ENCODE measurements around the gene CHRM2.
"Not testable (repeated sequence)": the region's sequence is repeated elsewhere in the genome, so short reads cannot be mapped to it uniquely, and the experiment has no call there.

Gene CHRM2

GRCh38 chr7:136868496-136869000 lies at the start of gene CHRM2:
Gene CHRM2 (plus strand): TSS chr7:136868652. CDS start chr7:137014866, 146,214 bp downstream.
- DNase-seq: no peak

- DNase-seq: not testable (repeated sequence)
Measured at GRCh38 chr7:136831398-136831797, 37.1 kb upstream of the CHRM2 start.

- no peak for DNase-seq
Measured at GRCh38 chr7:136845899-136846465, 22.5 kb upstream of the CHRM2 start.

- no peak for DNase-seq
Measured at GRCh38 chr7:136847858-136848257, 20.6 kb upstream of the CHRM2 start.

GRCh38 chr7:136853654-136854053 lies 14.8 kb upstream of the CHRM2 start:
- no peak for DNase-seq

GRCh38 chr7:136857573-136857972 lies 10.9 kb upstream of the CHRM2 start:
- DNase-seq: no peak

- DNase-seq: no peak
Measured at GRCh38 chr7:136859803-136860202, 8.6 kb upstream of the CHRM2 start.

DNA sequence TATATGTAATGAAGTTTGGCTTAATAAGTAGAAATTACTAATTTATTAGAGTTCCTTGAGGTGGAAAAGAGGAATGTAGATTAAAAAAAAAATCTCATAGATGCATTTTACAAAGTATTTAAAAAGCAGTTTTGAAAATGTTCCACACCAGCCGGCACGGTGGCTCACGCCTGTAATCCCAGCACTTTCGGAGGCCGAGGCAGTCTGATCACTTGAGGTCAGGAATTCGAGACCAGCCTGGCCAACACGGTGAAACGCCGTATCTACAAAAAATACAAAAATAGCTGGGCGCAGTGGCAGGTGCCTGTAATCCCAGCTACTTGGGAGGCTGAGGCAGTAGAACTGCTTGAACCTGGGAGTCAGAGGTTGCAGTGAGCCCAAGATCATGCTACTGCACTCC lies 3.2 kb upstream of the CHRM2 start:
- DNase-seq: no peak

DNA sequence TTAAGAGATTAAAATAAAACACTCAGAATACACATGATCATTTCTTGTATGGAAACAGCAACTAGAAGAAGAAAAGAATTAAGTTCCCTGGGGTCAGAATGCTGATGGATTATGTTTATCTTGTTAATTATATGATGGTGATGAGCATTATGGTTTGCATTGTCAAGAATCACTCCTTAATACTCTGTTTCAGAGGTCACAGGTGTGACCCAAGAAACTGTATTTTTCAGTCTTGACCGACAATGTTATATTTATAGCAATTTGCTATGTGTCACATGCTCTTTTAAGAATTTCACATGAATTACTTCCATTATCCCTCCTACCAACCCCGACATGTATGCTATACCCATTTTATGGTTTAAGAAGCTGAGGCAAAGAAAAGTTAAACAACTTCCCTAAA lies 2.7 kb upstream of the CHRM2 start:
- DNase-seq: no peak

GRCh38 chr7:136869001-136869961 lies 829 bp downstream of the CHRM2 start:
- no peak for DNase-seq

DNA sequence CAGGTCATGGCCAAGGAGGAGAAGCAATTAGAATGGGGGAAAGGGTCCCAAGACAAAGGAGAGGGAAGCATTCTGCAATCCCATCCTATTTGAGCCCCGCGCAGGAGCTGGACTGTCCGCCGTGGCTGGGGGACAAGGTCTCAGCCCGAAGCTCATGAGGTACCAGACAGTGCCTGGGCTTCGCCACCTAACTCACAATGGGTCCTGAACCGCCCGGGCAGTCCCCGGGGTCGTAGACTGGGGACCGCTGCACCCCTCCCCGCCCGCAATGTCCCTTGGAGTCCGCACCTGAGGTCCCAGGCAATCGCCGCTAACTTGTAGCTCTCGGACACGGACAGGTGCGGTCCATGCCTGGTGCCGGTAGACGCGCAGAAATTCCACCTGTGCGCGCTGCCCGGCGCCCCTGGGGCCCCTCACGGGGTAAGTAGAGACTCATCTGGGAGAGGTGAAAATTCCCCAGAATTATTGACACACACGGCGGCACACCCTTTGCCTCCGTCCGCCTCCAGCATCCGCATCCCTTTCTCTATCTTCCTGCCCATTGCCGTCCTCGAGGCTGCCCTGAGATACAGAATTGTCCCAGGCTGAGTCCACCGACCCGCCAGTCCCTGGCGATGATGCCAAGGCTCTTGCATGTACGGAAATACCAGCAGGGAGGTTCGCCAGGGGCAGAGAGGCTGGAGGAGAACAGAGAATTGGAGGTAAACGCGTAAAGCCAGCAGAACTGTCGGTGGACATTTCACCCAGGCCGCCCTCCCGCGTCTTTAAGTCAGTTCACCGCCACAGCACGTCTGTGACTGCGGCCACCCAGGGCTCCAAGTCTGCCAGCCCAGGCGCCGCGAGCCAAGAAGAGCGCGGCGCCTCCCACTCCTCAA lies 1.8 kb downstream of the CHRM2 start:
- no peak for DNase-seq

GRCh38 chr7:136870866-136871487 lies 2.5 kb downstream of the CHRM2 start:
- no peak for DNase-seq

DNA sequence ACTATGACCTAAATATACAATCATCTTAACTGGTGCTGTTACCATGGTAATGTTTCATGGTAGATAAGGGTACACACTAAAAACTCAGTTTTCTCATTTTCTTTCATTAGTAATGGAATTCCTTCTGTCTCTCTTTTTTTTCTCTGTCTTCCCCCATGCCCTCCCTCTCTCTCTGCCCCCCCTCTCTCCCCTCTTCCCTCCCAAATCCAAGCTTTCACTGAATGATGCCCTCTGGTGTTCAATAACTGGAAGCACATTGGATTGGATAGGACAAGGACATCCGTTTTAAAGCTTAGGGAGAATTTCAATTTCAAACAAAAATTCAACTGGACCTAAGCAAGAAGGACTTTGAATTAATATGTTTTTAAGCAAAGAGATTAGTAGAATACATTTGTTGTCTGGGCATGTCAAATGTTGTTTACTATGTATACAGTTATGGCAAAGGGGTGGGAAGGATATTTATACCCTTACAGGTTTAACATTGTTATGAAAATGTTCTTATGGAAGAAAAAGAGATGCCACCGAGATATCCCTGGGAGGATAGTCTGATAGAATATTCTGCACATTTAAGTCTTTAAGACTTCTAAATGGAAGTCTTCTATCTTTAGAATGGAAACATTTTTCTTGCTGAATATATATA lies 6.1 kb downstream of the CHRM2 start:
- DNase-seq: no peak

DNA sequence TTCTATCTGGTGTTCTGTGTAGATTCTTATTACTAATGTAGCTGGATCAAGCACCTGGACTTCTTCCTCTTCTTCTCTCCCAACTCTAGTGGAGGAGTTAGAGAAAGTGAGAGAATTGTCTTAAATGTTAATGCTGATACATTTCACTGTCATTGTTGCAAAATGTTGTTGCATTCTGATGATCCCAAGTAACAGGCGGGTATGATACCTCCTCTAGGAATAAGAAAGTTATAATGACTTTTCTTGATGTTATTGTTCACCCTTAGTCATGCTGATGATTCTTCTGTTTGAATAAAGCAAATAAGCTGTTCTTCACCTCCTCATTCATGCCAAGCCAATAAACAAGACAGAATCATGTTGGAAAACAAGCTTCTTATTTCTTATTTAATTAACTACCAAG lies 9.1 kb downstream of the CHRM2 start:
- no peak for DNase-seq

GRCh38 chr7:136877990-136878389 lies 9.5 kb downstream of the CHRM2 start:
- no peak for DNase-seq

- no peak for DNase-seq
Measured at GRCh38 chr7:136878878-136879277, 10.4 kb downstream of the CHRM2 start.

DNA sequence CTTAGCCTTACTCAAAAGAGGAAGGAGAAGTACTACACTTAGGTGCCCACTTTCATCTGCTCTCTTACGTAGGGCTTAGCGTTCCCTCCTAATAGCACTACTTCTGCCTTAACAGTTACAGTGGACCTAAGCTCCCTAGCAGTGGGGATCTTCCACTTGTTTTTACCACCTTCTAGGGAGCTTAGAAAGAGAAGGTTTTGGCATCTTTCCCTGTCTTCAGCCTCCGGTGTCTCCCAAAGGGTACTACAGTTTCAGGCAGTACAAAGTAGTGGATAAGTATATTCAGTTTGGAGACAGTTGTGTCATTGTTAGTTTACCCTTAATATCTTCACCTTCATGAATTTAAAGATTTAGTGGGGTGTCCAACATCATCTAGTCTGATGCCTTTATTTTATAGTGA lies 14.6 kb downstream of the CHRM2 start:
- no peak for DNase-seq

DNA sequence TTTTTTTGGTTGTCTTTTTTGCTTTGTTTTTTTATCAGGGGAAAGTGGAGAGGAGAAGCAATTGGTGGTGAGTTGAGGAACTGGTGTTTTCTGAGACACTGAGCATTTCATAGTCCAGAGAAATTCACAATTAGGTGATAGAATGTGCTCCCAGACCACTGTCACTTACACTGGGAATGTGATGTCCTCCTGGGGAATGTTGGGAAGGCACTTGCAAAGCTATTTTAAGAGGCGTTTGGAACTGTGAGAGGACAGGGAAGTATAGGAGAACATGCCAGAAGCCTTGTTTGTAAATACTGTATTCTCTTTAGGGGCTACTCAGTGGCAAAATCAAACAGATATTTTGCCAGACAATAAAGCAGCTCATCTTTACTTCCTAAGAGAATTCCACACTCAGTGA lies 16.0 kb downstream of the CHRM2 start:
- DNase-seq: no peak

DNA sequence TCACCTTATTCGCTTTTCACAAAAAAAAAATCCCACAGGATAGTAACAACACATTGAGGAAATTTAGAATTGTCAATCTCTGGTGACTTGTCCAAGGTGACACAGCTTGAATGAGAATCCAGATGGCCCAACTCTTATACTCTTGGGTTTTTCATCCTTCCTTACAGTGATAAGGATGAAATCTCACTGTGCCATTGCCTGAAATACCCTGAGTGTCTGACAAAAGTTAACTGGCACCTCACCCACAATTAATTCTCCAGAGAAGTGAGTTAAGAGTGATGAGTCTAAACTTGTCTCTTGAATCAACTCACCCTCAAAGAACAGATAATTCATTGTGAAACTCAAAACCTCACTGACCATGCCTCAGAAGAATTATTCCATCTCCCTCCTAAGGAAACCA lies 18.9 kb downstream of the CHRM2 start:
- DNase-seq: no peak

GRCh38 chr7:136890399-136890798 lies 21.9 kb downstream of the CHRM2 start:
- DNase-seq: no peak

DNA sequence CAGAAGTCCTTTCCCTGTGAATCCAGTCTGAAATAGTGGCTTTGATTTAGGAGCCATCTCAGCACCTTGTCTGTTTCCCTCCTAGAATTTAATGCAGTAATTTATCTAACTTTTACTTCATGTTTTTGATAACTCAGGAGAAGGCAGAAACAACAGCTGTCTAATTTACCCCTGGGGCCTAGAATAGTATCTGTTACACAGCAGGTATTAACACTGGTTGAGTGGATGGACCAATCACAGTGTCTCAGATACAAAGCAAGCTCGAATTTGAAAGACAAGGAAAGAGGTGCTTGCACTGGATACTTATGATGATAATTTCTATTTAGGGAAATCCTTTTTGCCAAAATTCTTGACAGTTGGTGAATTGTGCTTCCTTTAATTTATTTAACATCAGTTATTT lies 23.4 kb downstream of the CHRM2 start:
- DNase-seq: no peak

DNA sequence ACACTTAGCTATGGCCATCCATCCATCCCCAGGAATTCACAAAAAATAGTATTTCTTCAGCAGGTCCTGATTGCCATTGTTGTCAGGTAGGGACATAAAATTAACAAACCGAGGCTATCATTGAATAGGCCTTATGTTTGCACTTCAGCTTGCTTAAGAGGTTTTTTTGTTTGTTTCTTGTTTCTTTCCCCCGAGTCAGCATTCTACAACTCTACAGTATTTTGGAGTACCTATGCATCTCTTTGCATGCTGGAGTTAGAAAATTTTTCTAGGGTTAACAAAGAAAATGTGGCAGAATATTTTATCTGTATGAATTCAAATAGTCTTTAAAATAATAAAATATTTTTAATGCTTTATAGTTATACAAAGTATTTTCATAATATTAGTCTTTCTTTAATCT lies 26.3 kb downstream of the CHRM2 start:
- DNase-seq: no peak
